Measurements from ENCODE around the gene ZNF423.

DNA sequence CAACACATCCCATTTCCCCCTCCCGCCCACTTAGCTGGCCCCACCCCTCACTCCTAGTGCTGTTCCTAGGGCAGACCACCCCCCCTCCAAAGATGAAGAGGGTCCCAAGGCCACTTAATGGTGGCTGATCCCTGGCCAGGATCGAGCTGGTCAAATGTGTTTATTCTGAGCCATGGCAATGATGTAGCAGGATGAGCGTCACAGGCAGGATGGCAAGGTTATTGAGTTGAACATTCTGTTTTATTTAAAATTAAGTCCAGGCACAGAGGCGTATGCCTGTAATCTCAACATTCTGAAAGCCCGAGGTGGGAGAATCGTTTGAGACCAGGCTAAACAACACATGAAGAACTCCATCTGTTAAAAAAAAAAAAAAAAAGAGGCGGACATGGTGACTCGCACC, 12.2 kb downstream of the ZNF423 start:
- TF ChIP-seq, protein P1, sequence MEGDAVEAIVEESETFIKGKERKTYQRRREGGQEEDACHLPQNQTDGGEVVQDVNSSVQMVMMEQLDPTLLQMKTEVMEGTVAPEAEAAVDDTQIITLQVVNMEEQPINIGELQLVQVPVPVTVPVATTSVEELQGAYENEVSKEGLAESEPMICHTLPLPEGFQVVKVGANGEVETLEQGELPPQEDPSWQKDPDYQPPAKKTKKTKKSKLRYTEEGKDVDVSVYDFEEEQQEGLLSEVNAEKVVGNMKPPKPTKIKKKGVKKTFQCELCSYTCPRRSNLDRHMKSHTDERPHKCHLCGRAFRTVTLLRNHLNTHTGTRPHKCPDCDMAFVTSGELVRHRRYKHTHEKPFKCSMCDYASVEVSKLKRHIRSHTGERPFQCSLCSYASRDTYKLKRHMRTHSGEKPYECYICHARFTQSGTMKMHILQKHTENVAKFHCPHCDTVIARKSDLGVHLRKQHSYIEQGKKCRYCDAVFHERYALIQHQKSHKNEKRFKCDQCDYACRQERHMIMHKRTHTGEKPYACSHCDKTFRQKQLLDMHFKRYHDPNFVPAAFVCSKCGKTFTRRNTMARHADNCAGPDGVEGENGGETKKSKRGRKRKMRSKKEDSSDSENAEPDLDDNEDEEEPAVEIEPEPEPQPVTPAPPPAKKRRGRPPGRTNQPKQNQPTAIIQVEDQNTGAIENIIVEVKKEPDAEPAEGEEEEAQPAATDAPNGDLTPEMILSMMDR (IDR thresholded peaks at IDR 0.05) = no peak
- TF ChIP-seq POLR2A (IDR thresholded peaks at IDR 0.05) = no peak

Measured in Peyer's patch (tissue), 4 donors.